A549 (cell line): Measurements from ENCODE around the gene ZDHHC24. TPM values are rescaled to one million over a fixed set of nuclear protein-coding genes. Genes with fewer than 3 reads are reported as not detected.

ENCODE experiments used
- ATAC-seq, 2 experiments: fragments of 200-7000 bp in 1 of 2; fragments of >200 bp in 1 of 2; cut with Nextera tagmentation in 1 of 2; cut with Tn5 transposase in 1 of 2; 3 replicates each; pipeline versions ENCODE4 v1.8.0 to v1.9.1; 2018 to 2020; ENCODE audit warnings: mild to moderate bottlenecking in 1 of 2, moderate library complexity in 1 of 2
- CTCF ChIA-PET: fragments of 300-600 bp; sonication (Branson Sonifier 250); formaldehyde crosslinking; extraction: SDS; loops from one replicate; lab custom pipeline; 2021; ENCODE audit warnings: antibody characterized with exemption, inconsistent platforms; lab: Yijun Ruan, JAX
- POLR2A ChIA-PET: fragments of 350-600 bp; formaldehyde crosslinking; extraction: SDS; loops from one replicate; lab custom pipeline; 2021; ENCODE audit warnings: antibody characterized with exemption, inconsistent platforms; lab: Yijun Ruan, JAX
- DNase-seq, 2 experiments: peaks; one replicate each; pipeline versions ENCODE4 v3.0.0 to v3.0.0-alpha.2; 2011 to 2016; ENCODE audit warnings: low read depth in 1 of 2, low spot score in 1 of 2
- FAIRE-seq: peaks from 2 replicates; lab custom pipeline; 2011; peaks lifted over from hg19 to GRCh38; lab: Jason Lieb, UNC
- H3K27ac ChIP-seq, 2 experiments: fragments of >200 bp; sonication (Bioruptor Twin); formaldehyde crosslinking; 3 replicates each; pipeline ENCODE4 v1.5.1; 2016 to 2017
- H3K4me1 ChIP-seq: fragments of >200 bp; sonication (Bioruptor Twin); formaldehyde crosslinking; 3 replicates; pipeline ENCODE4 v1.6.1; 2016
- H3K4me2 ChIP-seq: fragments of >200 bp; sonication (Bioruptor Twin); formaldehyde crosslinking; 3 replicates; pipeline ENCODE4 v1.6.1; 2016
- H3K4me3 ChIP-seq: fragments of >200 bp; sonication (Bioruptor Twin); formaldehyde crosslinking; 3 replicates; pipeline ENCODE4 v1.5.1; 2016
- H3K9me3 ChIP-seq: fragments of >200 bp; sonication (Bioruptor Twin); formaldehyde crosslinking; 3 replicates; pipeline ENCODE4 v1.6.1; 2016
- BHLHE40 ChIP-seq: IDR thresholded peaks from 2 replicates; pipeline ENCODE4 v1.6.1; 2012; ENCODE audit warnings: low read depth, low read length, inconsistent platforms
- CEBPB ChIP-seq, 2 experiments: fragments of >200 bp in 1 of 2; sonication (Bioruptor Twin) in 1 of 2; formaldehyde crosslinking in 1 of 2; IDR thresholded peaks; 2 replicates each; pipeline ENCODE4 v1.6.1; 2012 to 2016
- CHD2 ChIP-seq: fragments of 150-350 bp; IDR thresholded peaks from 2 replicates; pipeline ENCODE4 v1.6.1; 2014; ENCODE audit warnings: low read length; ENCODE audit not compliant: partially characterized antibody
- E2F6 ChIP-seq: IDR thresholded peaks from 2 replicates; pipeline ENCODE4 v1.6.1; 2012; ENCODE audit warnings: low read depth, borderline replicate concordance
- EHMT2 ChIP-seq: fragments of 200-600 bp; sonication (generic); IDR thresholded peaks from 2 replicates; pipeline ENCODE4 v1.6.1; 2016; ENCODE audit warnings: antibody characterized with exemption, low read depth, mild to moderate bottlenecking, moderate library complexity
- ESRRA ChIP-seq: fragments of 150-350 bp; IDR thresholded peaks from 2 replicates; pipeline ENCODE4 v1.6.1; 2014; ENCODE audit warnings: mild to moderate bottlenecking, low read length, borderline replicate concordance
- FOSL2 ChIP-seq, 2 experiments: fragments of 450-650 bp in 1 of 2; fragments of >200 bp in 1 of 2; sonication (Bioruptor Twin) in 1 of 2; formaldehyde crosslinking; IDR thresholded peaks; 2 replicates each; pipeline versions ENCODE4 v1.5.0 to v1.6.1; 2016 to 2020; ENCODE audit warnings: mild to moderate bottlenecking in 1 of 2, moderate library complexity in 1 of 2
- GATA3 ChIP-seq: IDR thresholded peaks from 2 replicates; pipeline ENCODE4 v1.6.1; 2012; ENCODE audit warnings: borderline replicate concordance
- HDAC2 ChIP-seq: fragments of 200-600 bp; sonication (generic); IDR thresholded peaks from 2 replicates; pipeline ENCODE4 v1.6.1; 2016
- HOXA7 ChIP-seq: fragments of 250-450 bp; sonication (Bioruptor Pico); IDR thresholded peaks from 2 replicates; pipeline ENCODE4 v1.5.0; 2020; ENCODE audit warnings: mild to moderate bottlenecking, moderate library complexity
- HOXB5 ChIP-seq: fragments of 250-450 bp; sonication (Bioruptor Pico); IDR thresholded peaks from 2 replicates; pipeline ENCODE4 v1.5.0; 2020; ENCODE audit warnings: mild to moderate bottlenecking, moderate library complexity
- JUN ChIP-seq, 2 experiments: fragments of >200 bp; sonication (Bioruptor Twin); formaldehyde crosslinking; IDR thresholded peaks; 2 replicates in 1 of 2; 3 replicates in 1 of 2; pipeline ENCODE4 v1.6.1; 2016 to 2017
- KDM1A ChIP-seq: fragments of 200-600 bp; sonication (generic); IDR thresholded peaks from 2 replicates; pipeline ENCODE4 v1.6.1; 2016; ENCODE audit warnings: low read depth, mild to moderate bottlenecking
- KDM5A ChIP-seq: fragments of 200-600 bp; sonication (generic); IDR thresholded peaks from 2 replicates; pipeline ENCODE4 v1.6.1; 2016; ENCODE audit warnings: antibody characterized with exemption, mild to moderate bottlenecking
- MAZ ChIP-seq: fragments of 150-350 bp; IDR thresholded peaks from 2 replicates; pipeline ENCODE4 v1.6.1; 2014; ENCODE audit warnings: antibody characterized with exemption, low read depth, low read length, borderline replicate concordance
- MYC ChIP-seq: IDR thresholded peaks from 2 replicates; pipeline ENCODE4 v1.6.1; 2012; ENCODE audit warnings: mild to moderate bottlenecking, inconsistent platforms, low read length, improper control_type of control experiment, borderline replicate concordance
- NPAS2 ChIP-seq: fragments of 250-450 bp; sonication (Bioruptor Pico); IDR thresholded peaks from 2 replicates; pipeline ENCODE4 v1.8.0; 2022; ENCODE audit warnings: mild to moderate bottlenecking, moderate library complexity, borderline replicate concordance
- NR3C1 ChIP-seq: fragments of >200 bp; sonication (Bioruptor Twin); formaldehyde crosslinking; IDR thresholded peaks from 3 replicates; pipeline ENCODE4 v1.6.1; 2017
- PHF8 ChIP-seq: fragments of 200-600 bp; sonication (generic); IDR thresholded peaks from 2 replicates; pipeline ENCODE4 v1.6.1; 2016; ENCODE audit warnings: low read depth, mild to moderate bottlenecking, antibody characterized with exemption, moderate library complexity, borderline replicate concordance
- POLR2A ChIP-seq: IDR thresholded peaks from 2 replicates; pipeline ENCODE4 v1.6.1; 2012; ENCODE audit warnings: mild to moderate bottlenecking, low read length
- POLR2AphosphoS2 ChIP-seq: conservative IDR thresholded peaks from 2 replicates; pipeline ENCODE4 v1.6.1; 2012; ENCODE audit warnings: low read length, improper control_type of control experiment, inconsistent platforms
- RARB ChIP-seq: fragments of 250-450 bp; sonication (Bioruptor Pico); IDR thresholded peaks from 2 replicates; pipeline ENCODE4 v1.8.0; 2021; ENCODE audit warnings: mild to moderate bottlenecking, moderate library complexity
- RCOR1 ChIP-seq: fragments of 150-350 bp; IDR thresholded peaks from 2 replicates; pipeline ENCODE4 v1.6.1; 2014; ENCODE audit warnings: antibody characterized with exemption, low read length, low read depth
- SREBF2 ChIP-seq: fragments of 450-650 bp; IDR thresholded peaks from 2 replicates; pipeline ENCODE4 v1.6.1; 2014; ENCODE audit warnings: mild to moderate bottlenecking, moderate library complexity
- ZFP36 ChIP-seq: fragments of 450-650 bp; IDR thresholded peaks from 2 replicates; pipeline ENCODE4 v1.6.1; 2014; ENCODE audit warnings: borderline replicate concordance; ENCODE audit not compliant: partially characterized antibody
- ZNF302 ChIP-seq: fragments of 250-450 bp; sonication (Bioruptor Pico); IDR thresholded peaks from 2 replicates; pipeline ENCODE4 v1.9.0; 2021; ENCODE audit warnings: inconsistent platforms, mild to moderate bottlenecking, moderate library complexity
- ZSCAN20 ChIP-seq: fragments of 250-450 bp; sonication (Bioruptor Pico); IDR thresholded peaks from 2 replicates; pipeline ENCODE4 v1.8.0; 2022; ENCODE audit warnings: mild to moderate bottlenecking, moderate library complexity
- WGBS: methylation state at CpG from one replicate; pipeline ENCODE4 v1.1.6; 2017; ENCODE audit errors: missing lambda C conversion rate; 5-methylcytosine and 5-hydroxymethylcytosine counted together
- polyA plus RNA-seq, 4 experiments: library from polyadenylated mRNA; depleted of rRNA in 3 of 4; stranded (reverse); fragments of >200 nt; fragmentation: RNase III in 1 of 4; extraction: RNeasy Plus Mini Kit Qiagen cat#74134 plus additional on column Dnase treatment in 1 of 4; gene quantifications; 2 replicates in 3 of 4; 3 replicates in 1 of 4; pipeline ENCODE4 v1.2.3, GENCODE V29; 2011 to 2017
- TF ChIP-seq, protein P1 (sequence below): fragments of 450-650 bp; IDR thresholded peaks from 2 replicates; pipeline ENCODE4 v1.6.1; 2014; ENCODE audit warnings: antibody characterized with exemption
- TF ChIP-seq, protein P2 (sequence below): fragments of >200 bp; sonication (Bioruptor Twin); formaldehyde crosslinking; IDR thresholded peaks from 2 replicates; pipeline ENCODE4 v1.6.1; 2016

Gene ZDHHC24
- polyA plus RNA-seq, 2 of the 4 experiments (the other 2 are of a cell fraction) = 8.6 to 8.7 TPM

- Histone ChIP-seq H3K4me2 (no peak overlapping the region), H3K9me3 (no peaks in the 10 kb centered on the region), H3K4me1 (no peaks in the 10 kb centered on the region), H3K4me3 (no peak overlapping the region), H3K27ac (no peak overlapping the region)
- DNase-seq = no peak
- POLR2A ChIA-PET = no interaction called here
- ATAC-seq = no peak
- TF ChIP-seq KDM5A = no peak
- no peak for TF ChIP-seq HDAC2
- no peak for TF ChIP-seq SREBF2
- TF ChIP-seq HOXB5 (CRISPR knock-in tag) = no peak
- WGBS = 92% methylated on average over 9 of the region's 9 CpGs
- CTCF ChIA-PET = interaction anchor here (0.6 to 2.0 kb wide), 5 partner anchors 10 to 133 kb away, joined by 3 to 5 read pairs (median 5); partner anchors contain the start of genes ACTN3 and ZDHHC24
- no peak for FAIRE-seq
These were observed 16.1 kb upstream of the ZDHHC24 start for GRCh38 chr11:66561975-66562248.

DNA sequence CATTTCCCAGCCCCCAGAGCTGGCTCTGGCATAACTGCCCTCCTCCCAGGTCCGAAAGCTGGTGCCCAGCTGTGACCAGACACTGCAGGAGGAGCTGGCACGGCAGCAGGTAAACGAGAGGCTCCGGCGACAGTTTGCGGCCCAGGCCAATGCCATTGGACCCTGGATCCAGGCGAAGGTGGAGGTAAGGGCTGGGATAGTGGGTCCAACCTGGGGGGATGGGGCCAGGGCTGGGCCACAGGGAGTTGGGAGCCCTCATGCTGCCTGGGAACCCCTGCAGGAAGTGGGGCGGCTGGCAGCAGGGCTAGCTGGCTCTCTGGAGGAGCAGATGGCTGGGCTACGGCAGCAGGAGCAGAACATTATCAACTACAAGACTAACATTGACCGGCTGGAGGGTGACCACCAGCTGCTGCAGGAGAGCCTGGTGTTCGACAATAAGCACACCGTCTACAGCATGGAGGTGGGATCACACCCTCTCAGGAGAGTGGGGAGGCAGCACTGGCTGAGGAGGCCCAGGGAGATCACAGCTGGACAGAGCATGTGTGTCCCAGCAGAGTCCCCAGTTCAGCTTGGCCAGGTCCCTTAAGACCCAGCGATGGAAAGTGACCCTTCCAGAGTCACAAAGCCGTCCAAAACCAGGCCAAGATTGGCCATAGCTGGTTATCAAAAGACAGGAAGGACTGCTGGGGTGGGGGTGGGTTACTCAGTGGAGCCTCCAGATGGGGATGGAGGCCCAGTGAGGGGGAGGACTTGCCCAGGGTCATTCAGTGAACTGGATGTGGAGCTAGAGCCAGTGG, 15.5 kb upstream of the ZDHHC24 start:
- DNase-seq (no peak), FAIRE-seq (no peak), ATAC-seq (no peak)
- ChIA-PET POLR2A (interaction anchor here (0.9 kb wide), 1 partner anchor 16 kb away, joined by 3 read pairs; the partner anchor contains the start of gene ZDHHC24), CTCF (interaction anchor here (0.6 to 2.0 kb wide), 8 partner anchors 10 to 143 kb away, joined by 3 to 5 read pairs (median 4); partner anchors contain the start of genes ACTN3 and ZDHHC24)
- no peak overlapping the region for H3K4me3 ChIP-seq
- no peak for TF ChIP-seq CEBPB (IDR thresholded peaks at IDR 0.05)
- no peak for TF ChIP-seq HDAC2
- no peak for TF ChIP-seq HOXA7
- no peak for TF ChIP-seq SREBF2
- TF ChIP-seq NR3C1 = no peak
- no peak for TF ChIP-seq GATA3
- no peak for TF ChIP-seq BHLHE40
- TF ChIP-seq, protein P1, sequence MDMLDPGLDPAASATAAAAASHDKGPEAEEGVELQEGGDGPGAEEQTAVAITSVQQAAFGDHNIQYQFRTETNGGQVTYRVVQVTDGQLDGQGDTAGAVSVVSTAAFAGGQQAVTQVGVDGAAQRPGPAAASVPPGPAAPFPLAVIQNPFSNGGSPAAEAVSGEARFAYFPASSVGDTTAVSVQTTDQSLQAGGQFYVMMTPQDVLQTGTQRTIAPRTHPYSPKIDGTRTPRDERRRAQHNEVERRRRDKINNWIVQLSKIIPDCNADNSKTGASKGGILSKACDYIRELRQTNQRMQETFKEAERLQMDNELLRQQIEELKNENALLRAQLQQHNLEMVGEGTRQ = no peak
- TF ChIP-seq RCOR1 = no peak
- TF ChIP-seq ZSCAN20 (CRISPR knock-in tag) = no peak
- no peak for TF ChIP-seq RARB (CRISPR knock-in tag)
- TF ChIP-seq MYC = no peak
- TF ChIP-seq ESRRA = no peak
- no peak for TF ChIP-seq ZNF302 (CRISPR knock-in tag)
- no peak for TF ChIP-seq ZFP36
- no peak overlapping the region for H3K4me2 ChIP-seq
- H3K9me3 ChIP-seq = no peaks in the 10 kb centered on the region
- H3K27ac ChIP-seq = no peak overlapping the region
- no peaks in the 10 kb centered on the region for H3K4me1 ChIP-seq
- 83% methylated on average over 14 of the region's 14 CpGs for WGBS

DNA sequence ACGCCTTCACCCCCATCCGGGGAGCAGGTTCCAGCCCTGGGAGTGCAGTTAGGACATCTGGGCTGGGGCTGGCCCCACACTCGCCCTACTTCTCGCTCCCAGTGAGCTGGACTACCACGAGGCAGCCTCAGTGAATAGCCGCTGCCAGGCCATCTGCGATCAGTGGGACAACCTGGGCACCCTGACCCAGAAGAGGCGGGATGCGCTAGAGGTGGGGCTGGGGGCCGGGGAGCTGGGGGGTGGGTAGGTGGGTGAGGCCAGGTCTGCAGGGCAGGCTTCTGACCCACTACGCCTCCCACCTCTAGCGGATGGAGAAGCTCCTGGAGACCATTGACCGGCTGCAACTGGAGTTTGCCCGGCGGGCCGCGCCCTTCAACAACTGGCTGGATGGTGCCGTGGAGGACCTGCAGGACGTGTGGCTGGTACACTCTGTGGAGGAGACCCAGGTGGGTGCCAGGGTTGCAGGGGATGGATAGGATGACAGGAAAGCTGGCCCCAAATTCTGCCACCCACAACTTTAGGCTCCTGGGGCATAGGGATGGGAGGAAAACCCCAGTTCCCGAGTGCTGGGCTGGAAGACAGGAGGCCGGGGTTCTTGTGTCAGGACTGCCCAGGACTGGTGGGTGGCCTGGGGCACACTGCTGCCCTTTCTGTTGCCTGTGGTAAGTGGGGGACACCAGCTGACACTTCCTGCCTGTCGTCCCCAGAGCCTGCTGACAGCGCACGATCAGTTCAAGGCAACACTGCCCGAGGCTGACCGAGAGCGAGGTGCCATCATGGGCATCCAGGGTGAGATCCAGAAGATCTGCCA, 14.2 kb upstream of the ZDHHC24 start:
- ATAC-seq = no peak
- no peak for DNase-seq
- no peaks in the 10 kb centered on the region for H3K9me3 ChIP-seq
- TF ChIP-seq PHF8 = no peak
- TF ChIP-seq POLR2AphosphoS2 = no peak
- TF ChIP-seq RARB (CRISPR knock-in tag) = no peak
- no peak for TF ChIP-seq FOSL2 (IDR thresholded peaks at IDR 0.05)
- TF ChIP-seq FOSL2 (CRISPR knock-in tag; IDR thresholded peaks at IDR 0.05) = no peak
- TF ChIP-seq CHD2 = no peak
- TF ChIP-seq HOXA7 = no peak
- TF ChIP-seq EHMT2 = no peak
- no peak for TF ChIP-seq KDM1A
- no peak for TF ChIP-seq E2F6
- no peak for TF ChIP-seq JUN (IDR thresholded peaks at IDR 0.05)
- TF ChIP-seq MAZ = no peak
- TF ChIP-seq HOXB5 (CRISPR knock-in tag) = no peak
- TF ChIP-seq POLR2A = no peak
- TF ChIP-seq, protein P2, sequence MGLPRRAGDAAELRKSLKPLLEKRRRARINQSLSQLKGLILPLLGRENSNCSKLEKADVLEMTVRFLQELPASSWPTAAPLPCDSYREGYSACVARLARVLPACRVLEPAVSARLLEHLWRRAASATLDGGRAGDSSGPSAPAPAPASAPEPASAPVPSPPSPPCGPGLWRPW = no peak
- TF ChIP-seq NPAS2 = no peak
- 89% methylated on average over 19 of the region's 27 CpGs for WGBS
- H3K4me2 ChIP-seq = no peak overlapping the region
- H3K4me1 ChIP-seq = no peaks in the 10 kb centered on the region
- no peak for FAIRE-seq
- no peak overlapping the region for H3K4me3 ChIP-seq
- CTCF ChIA-PET = interaction anchor here (0.6 to 1.5 kb wide), 5 partner anchors 18 to 494 kb away, joined by 3 to 4 read pairs (median 3); no protein-coding TSS in a partner anchor
- H3K27ac ChIP-seq = no peak overlapping the region
- POLR2A ChIA-PET = interaction anchor here (0.9 kb wide), 1 partner anchor 9 kb away, joined by 3 read pairs; the partner anchor contains the start of gene CTSF
